Epithelial cell of esophagus (primary cell): Measurements from ENCODE around the gene LCP1.

Source experiments
- DNase-seq: peaks from one replicate; pipeline ENCODE4 v3.0.0; 2010; ENCODE audit warnings: low read depth
- H3K4me3 ChIP-seq: 2 replicates; pipeline ENCODE4 v1.5.1; 2011; ENCODE audit warnings: mild to moderate bottlenecking, low read length, control low read depth
- CTCF ChIP-seq: IDR thresholded peaks from 2 replicates; pipeline ENCODE4 v1.5.1; 2011; ENCODE audit warnings: low read depth, mild to moderate bottlenecking, low read length, control low read depth, inconsistent platforms; ENCODE audit not compliant: insufficient read depth; ENCODE audit errors: missing control alignments

Gene LCP1

GRCh38 chr13:46121597-46122163, 60.3 kb downstream of the LCP1 start:
- no peak for DNase-seq
- H3K4me3 ChIP-seq, result no peak overlapping the region
- no peak for TF ChIP-seq CTCF

GRCh38 chr13:46121033-46121432, 60.9 kb downstream of the LCP1 start:
- H3K4me3 ChIP-seq, result no peak overlapping the region
- TF ChIP-seq CTCF, result no peak
- DNase-seq, result peak; percentile 13

GRCh38 chr13:46119883-46120614, 61.9 kb downstream of the LCP1 start:
- TF ChIP-seq CTCF, result no peak
- peak; percentile 60 for DNase-seq
- H3K4me3 ChIP-seq, result no peak overlapping the region

- H3K4me3 ChIP-seq, result no peak overlapping the region
- TF ChIP-seq CTCF, result no peak
- no peak for DNase-seq
Observed at GRCh38 chr13:46116653-46117502, 65.1 kb downstream of the LCP1 start.

GRCh38 chr13:46114613-46115012, 67.4 kb downstream of the LCP1 start:
- no peak for TF ChIP-seq CTCF
- DNase-seq, result no peak
- no peak overlapping the region for H3K4me3 ChIP-seq

GRCh38 chr13:46113596-46113995, 68.4 kb downstream of the LCP1 start:
- TF ChIP-seq CTCF, result no peak
- peak; percentile 82 for DNase-seq
- no peak overlapping the region for H3K4me3 ChIP-seq
